Lower leg skin (tissue), 4 donors: ENCODE measurements around the gene TBC1D3B. TPM values are rescaled to one million over a fixed set of nuclear protein-coding genes. Genes with fewer than 3 reads are reported as not detected.
"Not testable (repeated sequence)": the region's sequence is repeated elsewhere in the genome, so short reads cannot be mapped to it uniquely, and the experiment has no call there.

ENCODE experiments used
- DNase-seq, 2 donors: peaks; one replicate each; pipeline ENCODE4 v3.0.0-alpha.2; 2019; ENCODE audit warnings: low spot score in 2 of 2
- H3K4me3 ChIP-seq: fragments of 200-600 bp; sonication (generic); 2 replicates; pipeline ENCODE4 v1.5.1; 2017; ENCODE audit warnings: mild to moderate bottlenecking, low read depth; ENCODE audit not compliant: poor library complexity, severe bottlenecking
- POLR2A ChIP-seq, 2 donors: fragments of 450-650 bp; IDR thresholded peaks; one replicate each; pipeline ENCODE4 v1.6.1; 2016 to 2017; ENCODE audit warnings: antibody characterized with exemption in 2 of 2, mild to moderate bottlenecking in 1 of 2, moderate library complexity in 1 of 2
- WGBS, 2 donors: methylation state at CpG; one replicate each; pipeline ENCODE4 v1.1.5; 2018; 5-methylcytosine and 5-hydroxymethylcytosine counted together
- intact Hi-C: fragments of 100-400 bp; cut with DNase I; formaldehyde crosslinking; loops from one replicate; pipeline ENCODE4 v1.15.0; 2023; ENCODE audit warnings: low total_unique reads
- total RNA-seq, 4 donors: library from RNA; depleted of rRNA; stranded (reverse); fragments of >200 nt; gene quantifications; one replicate each; pipeline ENCODE4 v1.1.0, GENCODE V29; 2016
- TF ChIP-seq, protein P1 (sequence below), 3 donors: fragments of 450-650 bp; IDR thresholded peaks; one replicate each; pipeline ENCODE4 v1.5.1; 2016; ENCODE audit warnings: antibody characterized with exemption in 3 of 3, mild to moderate bottlenecking in 3 of 3, moderate library complexity in 2 of 3

The TBC1D3B gene
- total RNA-seq, 4 donors from 2014 or later, result 0.76 to 9.4 (median 5.8) TPM

DNA sequence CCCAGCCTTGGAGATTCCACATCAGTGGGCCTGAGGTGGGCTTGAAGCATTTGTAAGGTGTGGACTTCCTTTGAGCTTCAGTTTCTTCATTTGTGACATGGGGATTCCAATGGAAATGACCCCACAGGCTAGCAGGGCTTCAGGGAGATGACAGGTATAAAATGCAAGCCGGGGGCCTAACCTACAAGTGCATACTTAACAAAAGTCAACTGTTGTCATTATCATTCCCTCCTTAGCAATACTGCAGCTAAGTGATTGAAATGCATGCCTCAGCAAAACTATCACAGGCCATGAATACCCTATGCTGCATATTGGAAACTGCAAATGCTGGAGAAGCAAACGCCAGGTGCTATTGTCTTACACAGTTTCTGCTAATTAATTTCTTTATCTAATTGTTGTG, 53.0 kb downstream of the TBC1D3B start:
- TF ChIP-seq POLR2A (IDR thresholded peaks at IDR 0.05), result no peak
- TF ChIP-seq, protein P1, sequence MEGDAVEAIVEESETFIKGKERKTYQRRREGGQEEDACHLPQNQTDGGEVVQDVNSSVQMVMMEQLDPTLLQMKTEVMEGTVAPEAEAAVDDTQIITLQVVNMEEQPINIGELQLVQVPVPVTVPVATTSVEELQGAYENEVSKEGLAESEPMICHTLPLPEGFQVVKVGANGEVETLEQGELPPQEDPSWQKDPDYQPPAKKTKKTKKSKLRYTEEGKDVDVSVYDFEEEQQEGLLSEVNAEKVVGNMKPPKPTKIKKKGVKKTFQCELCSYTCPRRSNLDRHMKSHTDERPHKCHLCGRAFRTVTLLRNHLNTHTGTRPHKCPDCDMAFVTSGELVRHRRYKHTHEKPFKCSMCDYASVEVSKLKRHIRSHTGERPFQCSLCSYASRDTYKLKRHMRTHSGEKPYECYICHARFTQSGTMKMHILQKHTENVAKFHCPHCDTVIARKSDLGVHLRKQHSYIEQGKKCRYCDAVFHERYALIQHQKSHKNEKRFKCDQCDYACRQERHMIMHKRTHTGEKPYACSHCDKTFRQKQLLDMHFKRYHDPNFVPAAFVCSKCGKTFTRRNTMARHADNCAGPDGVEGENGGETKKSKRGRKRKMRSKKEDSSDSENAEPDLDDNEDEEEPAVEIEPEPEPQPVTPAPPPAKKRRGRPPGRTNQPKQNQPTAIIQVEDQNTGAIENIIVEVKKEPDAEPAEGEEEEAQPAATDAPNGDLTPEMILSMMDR (IDR thresholded peaks at IDR 0.05), result no peak
- peak in 1 of 2 donors; percentile 17 for DNase-seq
- no peak overlapping the region for H3K4me3 ChIP-seq
- 53 to 82% methylated on average over 2 of the region's 2 CpGs for WGBS, 2 donors
- intact Hi-C loops, result no loop called here

DNA sequence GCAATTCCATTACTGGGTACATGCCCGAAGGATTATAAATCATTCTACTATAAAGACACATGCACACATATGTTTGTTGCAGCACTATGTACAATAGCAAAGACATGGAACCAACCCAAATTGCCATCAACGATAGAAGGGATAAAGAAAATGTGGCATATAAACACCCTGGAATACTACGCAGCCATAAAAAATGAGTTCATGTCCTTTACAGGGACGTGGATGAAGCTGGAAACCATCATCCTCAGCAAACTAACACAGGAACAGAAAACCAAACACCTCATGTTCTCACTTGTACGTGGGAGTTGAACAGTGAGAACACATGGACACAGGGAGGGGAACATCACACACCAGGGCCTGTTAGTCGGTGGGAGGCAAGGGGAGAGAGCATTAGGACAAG, 55.3 kb downstream of the TBC1D3B start:
- DNase-seq, intact Hi-C loops, H3K4me3 ChIP-seq: not testable (repeated sequence)
- WGBS, 2 donors, result 63 to 68% methylated on average over 6 of the region's 6 CpGs

DNA sequence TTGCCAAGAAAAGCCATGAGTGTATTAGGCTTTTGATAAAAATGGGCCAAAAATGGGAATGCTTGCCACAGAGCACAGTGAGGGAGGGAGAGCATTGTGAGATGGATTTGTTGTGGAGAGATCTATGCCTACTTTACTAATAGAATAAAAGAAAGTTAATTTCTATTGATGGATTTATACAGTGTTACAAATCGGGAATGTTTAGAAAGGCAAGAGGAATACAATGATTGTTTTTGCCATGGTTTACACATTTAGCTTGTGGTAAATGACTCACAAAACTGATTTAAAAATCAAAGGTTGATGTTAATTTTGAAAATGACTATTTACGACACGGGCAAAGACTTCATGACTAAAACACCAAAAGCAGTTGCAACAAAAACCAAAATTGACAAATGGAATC, 56.2 kb downstream of the TBC1D3B start:
- DNase-seq, result no peak

DNA sequence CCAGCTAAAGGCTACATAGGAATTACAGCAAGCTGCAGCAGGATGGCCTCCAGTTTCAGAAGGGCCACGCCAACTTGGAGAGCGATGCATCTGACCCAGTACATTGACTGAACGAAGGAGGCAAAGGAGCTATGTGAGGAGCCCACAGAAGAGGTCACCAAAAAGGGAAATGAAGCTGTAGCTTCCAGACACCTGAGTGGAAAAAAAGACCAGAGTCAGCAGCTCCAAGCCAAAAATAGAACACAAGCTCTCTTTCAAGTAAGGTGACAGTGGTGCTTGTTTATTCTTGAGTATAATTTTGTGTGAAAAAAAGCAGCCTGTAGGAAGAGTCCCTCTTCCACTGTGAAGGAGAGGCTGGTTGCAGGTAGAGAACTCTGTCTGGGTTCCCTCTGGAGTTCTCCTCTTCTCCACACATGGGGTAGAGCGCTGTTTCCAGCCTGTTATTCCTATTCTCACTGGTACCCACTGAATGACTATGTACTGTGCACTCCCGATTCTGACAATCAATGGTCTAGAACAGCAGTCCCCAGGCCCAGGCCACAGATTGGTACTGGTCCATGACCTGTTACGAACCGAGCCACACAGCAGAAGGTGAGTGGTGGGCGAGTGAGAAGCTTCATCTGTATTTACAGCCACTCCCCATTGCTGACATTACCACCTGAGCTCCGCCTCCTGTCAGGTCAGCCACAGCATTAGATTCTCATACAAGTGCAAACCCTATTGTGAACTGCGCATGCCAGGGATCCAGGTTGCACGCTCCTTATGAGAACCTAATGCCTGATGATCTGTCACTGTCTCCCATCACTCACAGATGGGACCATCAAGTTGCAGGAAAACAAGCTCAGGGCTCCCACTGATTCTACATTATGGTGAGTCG, 57.7 kb downstream of the TBC1D3B start:
- WGBS, 2 donors, result 90 to 91% methylated on average over 12 of the region's 12 CpGs
- TF ChIP-seq, protein P1 (IDR thresholded peaks at IDR 0.05), result no peak
- TF ChIP-seq POLR2A (IDR thresholded peaks at IDR 0.05), result no peak
- no peak overlapping the region for H3K4me3 ChIP-seq
- DNase-seq, result peak in 1 of 2 donors; percentile 53
- intact Hi-C loops, result no loop called here

More for the DNA sequence above, 56.2 kb downstream of the TBC1D3B start:
- 73 to 77% methylated on average over 3 of the region's 3 CpGs for WGBS, 2 donors
- intact Hi-C loops, result no loop called here
- no peak overlapping the region for H3K4me3 ChIP-seq
- TF ChIP-seq POLR2A (IDR thresholded peaks at IDR 0.05), result no peak
- TF ChIP-seq, protein P1 (IDR thresholded peaks at IDR 0.05), result no peak

DNA sequence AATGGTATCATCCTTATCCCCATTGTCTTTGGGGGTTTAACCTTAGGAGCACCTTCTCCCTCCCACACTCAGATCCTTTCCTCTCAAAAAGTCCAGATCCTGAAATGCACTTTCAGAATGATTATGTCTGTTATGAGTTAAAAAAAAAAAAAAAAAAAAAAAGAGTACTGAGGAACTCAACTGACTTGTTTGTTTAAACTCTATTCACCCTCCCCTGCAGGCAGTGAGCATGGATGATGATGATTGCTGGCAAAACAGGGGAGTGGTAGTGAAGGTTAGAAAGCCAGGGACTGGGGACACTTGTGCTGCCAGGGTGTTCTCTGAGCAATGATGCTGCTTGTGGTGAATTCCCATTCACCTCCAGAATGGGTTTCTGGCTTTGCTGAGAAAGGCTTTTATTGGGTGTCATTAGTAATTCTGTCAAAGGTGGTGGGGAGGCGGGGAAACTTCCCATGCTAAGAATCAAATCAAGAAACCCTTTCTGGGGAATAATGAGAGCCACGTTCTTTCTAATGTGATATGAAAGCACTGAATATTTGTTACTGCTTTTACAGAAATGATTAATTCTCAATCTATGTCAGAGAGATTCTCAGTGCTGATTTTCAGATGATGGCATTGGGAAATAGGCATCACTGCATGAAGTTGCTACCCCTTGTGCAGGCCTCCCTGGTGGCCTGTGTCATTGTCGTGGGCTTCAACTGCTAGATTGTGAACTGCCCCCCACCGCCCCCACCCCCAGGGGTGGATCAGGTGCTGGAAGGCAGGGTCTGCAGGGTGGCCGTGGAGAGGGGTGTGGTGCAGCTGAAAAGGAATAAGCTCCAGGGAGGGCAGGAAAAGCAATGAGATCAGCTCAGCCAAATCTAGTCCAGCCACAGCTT, 58.7 kb downstream of the TBC1D3B start:
- DNase-seq, result peak in 1 of 2 donors; percentile 43
- intact Hi-C loops, result no loop called here
- 28 to 33% methylated on average over 5 of the region's 5 CpGs for WGBS, 2 donors
- H3K4me3 ChIP-seq, result no peak overlapping the region
- no peak for TF ChIP-seq POLR2A (IDR thresholded peaks at IDR 0.05)
- TF ChIP-seq, protein P1 (IDR thresholded peaks at IDR 0.05), result no peak

Other genes starting within 250 kb of the TBC1D3B start
- not detected for gene RDM1, start 245.9 kb downstream of the TBC1D3B start, total RNA-seq
- not detected for gene LYZL6, start 232.9 kb downstream of the TBC1D3B start, total RNA-seq
- gene CCL16, start 195.1 kb downstream of the TBC1D3B start, total RNA-seq, result under 1 TPM in 1 of 4 donors, not detected in 3; 0.39 TPM
- 10 to 100 TPM in 3 of 4 donors, 1 to 10 TPM in 1; 3.5 to 28.2 (median 17.3) TPM for gene CCL14, start 189.9 kb downstream of the TBC1D3B start, total RNA-seq
- gene CCL15, start 175.1 kb downstream of the TBC1D3B start, total RNA-seq, result not detected
- gene CCL23, start 158.7 kb downstream of the TBC1D3B start, total RNA-seq, result 10 to 100 TPM in 1 of 4 donors, 1 to 10 TPM in 1, under 1 TPM in 1, not detected in 1; 0.95 to 11.2 (median 3.9) TPM
- gene CCL18, start 112.4 kb downstream of the TBC1D3B start, total RNA-seq, result under 1 TPM in 1 of 4 donors, not detected in 3; 0.19 TPM
- gene CCL3, start 86.5 kb downstream of the TBC1D3B start, total RNA-seq, result 1 to 10 TPM in 1 of 4 donors, under 1 TPM in 1, not detected in 2; 0.79 to 2.9 TPM
- gene CCL4, start 72.8 kb downstream of the TBC1D3B start, total RNA-seq, result under 1 TPM in 3 of 4 donors, not detected in 1; 0.29 to 0.76 (median 0.61) TPM
- not detected for gene CCL3L1, start 20.1 kb upstream of the TBC1D3B start, total RNA-seq
- gene CCL4L2, start 34.4 kb upstream of the TBC1D3B start, total RNA-seq, result 1 to 10 TPM in 1 of 4 donors, not detected in 3; 1.1 TPM
- gene TBC1D3I, start 87.9 kb upstream of the TBC1D3B start, total RNA-seq, result 1 to 10 TPM in 1 of 4 donors, under 1 TPM in 1, not detected in 2; 0.34 to 1.5 TPM
- 1 to 10 TPM in 1 of 4 donors, not detected in 3; 3.6 TPM for gene TBC1D3G, start 147.2 kb upstream of the TBC1D3B start, total RNA-seq
- not detected for gene TBC1D3H, start 211.8 kb upstream of the TBC1D3B start, total RNA-seq